ENCODE data around the gene ELMO3.

- no peak for TF ChIP-seq CTCF (IDR thresholded peaks at IDR 0.05)
- TF ChIP-seq POLR2A (IDR thresholded peaks at IDR 0.05): peak; percentile 67
Observed at GRCh38 chr16:67191995-67192681, 6.8 kb upstream of the ELMO3 start, which contains the start of gene E2F4.
